Measurements from ENCODE around the gene TXNDC11.

DNA sequence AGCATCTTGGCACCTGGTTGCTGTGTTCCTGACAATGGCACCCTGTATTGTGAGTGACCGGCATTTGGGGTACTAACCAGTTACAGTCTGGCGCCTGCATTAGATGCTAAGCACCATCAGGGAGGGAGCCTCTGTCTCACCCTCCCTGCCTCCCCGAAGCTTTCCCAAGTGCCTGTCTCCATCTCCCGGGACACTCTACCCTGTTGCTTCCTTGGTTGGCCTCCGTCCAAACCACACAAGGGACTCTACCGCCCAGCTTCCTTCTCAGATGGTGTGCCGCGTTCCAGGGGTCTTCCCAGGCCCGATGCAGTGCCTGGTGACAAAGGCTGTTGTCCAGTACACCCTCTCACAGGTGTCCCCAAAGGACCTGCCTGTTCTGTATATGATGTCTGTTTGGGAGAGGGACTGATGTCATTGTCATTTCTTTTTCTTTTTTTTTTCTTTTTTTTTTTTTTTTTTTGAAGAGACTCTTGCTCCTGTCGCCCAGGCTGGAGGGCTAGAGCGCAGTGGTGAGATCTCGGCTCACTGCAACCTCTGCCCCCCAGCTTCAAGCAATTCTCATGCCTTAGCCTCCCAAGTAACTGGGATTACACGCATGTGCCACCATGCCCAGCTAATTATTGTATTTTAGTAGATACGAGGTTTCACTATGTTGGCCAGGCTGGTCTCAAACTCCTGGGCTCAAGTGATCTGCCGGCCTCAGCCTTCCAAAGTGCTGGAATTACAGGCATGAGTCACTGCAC is 67.7 kb downstream of the TXNDC11 start:
- no peak for TF ChIP-seq POLR2A (IDR thresholded peaks at IDR 0.05)
- TF ChIP-seq CTCF (IDR thresholded peaks at IDR 0.05) = no peak
- TF ChIP-seq POLR2AphosphoS5 (IDR thresholded peaks at IDR 0.05) = no peak

Data from breast epithelium (tissue), 3 donors.